Epithelial cell of proximal tubule (primary cell): ENCODE measurements around the gene ZNF530. TPM values are rescaled to one million over a fixed set of nuclear protein-coding genes. Genes with fewer than 3 reads are reported as not detected.

Experiments used
- DNase-seq: peaks from one replicate; pipeline ENCODE4 v3.0.0-alpha.2; 2011; ENCODE audit warnings: low read depth
- H3K4me3 ChIP-seq: 2 replicates; pipeline ENCODE4 v1.5.1; 2011; ENCODE audit warnings: low read depth, mild to moderate bottlenecking, low read length
- total RNA-seq: library from RNA; depleted of rRNA; stranded (reverse); fragments of >200 nt; gene quantifications from 2 replicates; pipeline ENCODE4 v1.2.3, GENCODE V29; 2015
- TF ChIP-seq, protein P1 (sequence below): conservative IDR thresholded peaks from 2 replicates; pipeline ENCODE4 v1.5.1; 2012; ENCODE audit warnings: low read depth, mild to moderate bottlenecking, low read length

The ZNF530 gene
- 5.4 and 10.3 TPM in 2 replicates for total RNA-seq

DNA sequence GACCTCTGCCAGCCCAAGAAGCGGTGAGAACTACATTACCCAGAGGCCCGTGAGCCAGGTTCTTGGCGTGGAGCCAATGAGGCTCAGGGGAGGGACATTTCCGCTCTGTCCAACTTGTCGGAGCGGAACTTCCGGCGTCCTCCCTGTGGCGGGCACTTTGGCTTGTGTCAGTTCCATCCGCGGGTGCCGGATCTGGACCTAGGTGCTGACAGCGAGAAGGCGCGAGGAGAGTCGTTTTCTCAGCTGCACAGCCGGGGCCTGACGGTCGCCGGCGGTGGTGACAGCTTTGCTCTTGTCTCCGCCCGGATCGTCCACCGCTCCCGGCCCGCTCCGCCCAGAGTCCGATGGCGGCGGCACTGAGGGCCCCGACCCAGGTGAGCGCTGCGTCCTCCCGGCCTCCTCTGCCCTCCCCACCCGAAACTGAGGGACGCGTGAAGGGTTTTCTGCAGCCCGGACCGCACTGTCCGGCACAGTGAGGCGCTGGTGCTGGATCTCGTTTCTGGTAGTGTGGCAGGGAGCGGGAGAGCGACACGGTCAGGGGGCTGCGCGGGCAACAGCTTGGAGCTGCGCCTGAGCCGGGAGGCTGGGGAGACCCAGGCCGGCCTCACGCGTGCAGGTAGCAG lies at the start of gene ZNF530:
Gene ZNF530 (plus strand): TSS at position 125 of the 623 bp plus-strand sequence. CDS start 4,461 bp downstream, outside the sequence.
- TF ChIP-seq, protein P1, sequence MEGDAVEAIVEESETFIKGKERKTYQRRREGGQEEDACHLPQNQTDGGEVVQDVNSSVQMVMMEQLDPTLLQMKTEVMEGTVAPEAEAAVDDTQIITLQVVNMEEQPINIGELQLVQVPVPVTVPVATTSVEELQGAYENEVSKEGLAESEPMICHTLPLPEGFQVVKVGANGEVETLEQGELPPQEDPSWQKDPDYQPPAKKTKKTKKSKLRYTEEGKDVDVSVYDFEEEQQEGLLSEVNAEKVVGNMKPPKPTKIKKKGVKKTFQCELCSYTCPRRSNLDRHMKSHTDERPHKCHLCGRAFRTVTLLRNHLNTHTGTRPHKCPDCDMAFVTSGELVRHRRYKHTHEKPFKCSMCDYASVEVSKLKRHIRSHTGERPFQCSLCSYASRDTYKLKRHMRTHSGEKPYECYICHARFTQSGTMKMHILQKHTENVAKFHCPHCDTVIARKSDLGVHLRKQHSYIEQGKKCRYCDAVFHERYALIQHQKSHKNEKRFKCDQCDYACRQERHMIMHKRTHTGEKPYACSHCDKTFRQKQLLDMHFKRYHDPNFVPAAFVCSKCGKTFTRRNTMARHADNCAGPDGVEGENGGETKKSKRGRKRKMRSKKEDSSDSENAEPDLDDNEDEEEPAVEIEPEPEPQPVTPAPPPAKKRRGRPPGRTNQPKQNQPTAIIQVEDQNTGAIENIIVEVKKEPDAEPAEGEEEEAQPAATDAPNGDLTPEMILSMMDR, result no peak
- peak within 1 kb of the TSS; percentile 91 for H3K4me3 ChIP-seq
- peak; percentile 38 for DNase-seq

DNA sequence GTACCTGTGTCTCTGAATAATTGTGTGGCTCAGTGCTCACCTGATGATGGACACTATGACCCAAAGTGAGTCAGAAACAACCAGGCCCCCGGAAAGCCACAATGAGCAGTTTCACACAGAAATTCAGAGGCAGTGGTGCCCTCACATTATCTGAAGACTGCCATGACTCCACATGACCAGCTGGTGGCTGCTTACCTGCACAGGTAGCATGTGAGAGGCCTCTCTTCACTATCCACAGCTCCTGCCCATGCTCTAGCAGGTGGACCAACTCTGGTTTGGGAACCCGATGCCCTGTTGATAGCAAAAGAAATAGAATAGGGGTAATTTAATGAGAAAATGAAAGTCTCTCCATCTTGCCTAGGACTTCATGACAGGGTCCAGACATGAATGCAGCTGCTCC lies 47.3 kb upstream of the ZNF530 start:
- TF ChIP-seq, protein P1, result no peak
- DNase-seq, result no peak
- no peak overlapping the region for H3K4me3 ChIP-seq

DNA sequence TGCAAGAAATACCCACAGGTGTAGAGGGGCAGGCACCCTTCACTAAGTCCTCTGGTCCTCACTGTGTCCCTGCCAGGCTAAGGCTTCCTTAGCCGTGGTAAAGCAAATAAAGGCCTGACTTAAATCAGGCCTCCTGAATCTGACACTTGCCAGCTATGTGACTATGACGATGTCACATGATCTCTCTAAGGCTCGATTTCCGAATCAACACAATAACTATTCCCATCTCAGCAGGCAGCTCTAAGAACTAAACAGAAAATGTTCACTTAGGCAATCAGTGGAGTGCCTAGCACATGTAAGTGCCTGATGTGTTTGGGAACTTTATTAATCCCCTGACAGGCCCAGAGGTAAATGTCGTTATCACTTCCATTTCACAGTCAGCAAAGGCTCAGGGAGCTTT lies 42.0 kb upstream of the ZNF530 start:
- no peak for DNase-seq
- H3K4me3 ChIP-seq, result no peak overlapping the region
- TF ChIP-seq, protein P1, result no peak

DNA sequence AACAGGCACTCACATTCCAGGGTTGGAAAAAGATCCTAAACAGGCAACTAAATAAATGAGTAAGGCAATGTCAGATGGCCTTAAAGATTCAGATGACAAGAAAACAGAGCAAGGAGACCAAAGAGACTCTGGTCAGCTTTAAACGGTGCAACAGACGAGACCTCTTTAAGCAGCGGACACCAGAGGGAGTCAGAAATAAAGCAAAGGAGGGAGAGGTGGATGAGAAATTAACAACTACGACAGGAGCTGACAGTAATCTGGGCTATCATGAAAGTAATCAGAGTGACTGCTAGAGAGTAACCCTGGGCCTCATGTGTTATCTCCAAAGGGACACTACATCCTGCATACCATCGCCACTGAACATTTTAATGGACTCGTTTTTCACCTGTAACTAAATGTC lies 41.2 kb upstream of the ZNF530 start:
- TF ChIP-seq, protein P1, result peak; percentile 17
- DNase-seq, result no peak
- H3K4me3 ChIP-seq, result peak overlapping the region; percentile 92

DNA sequence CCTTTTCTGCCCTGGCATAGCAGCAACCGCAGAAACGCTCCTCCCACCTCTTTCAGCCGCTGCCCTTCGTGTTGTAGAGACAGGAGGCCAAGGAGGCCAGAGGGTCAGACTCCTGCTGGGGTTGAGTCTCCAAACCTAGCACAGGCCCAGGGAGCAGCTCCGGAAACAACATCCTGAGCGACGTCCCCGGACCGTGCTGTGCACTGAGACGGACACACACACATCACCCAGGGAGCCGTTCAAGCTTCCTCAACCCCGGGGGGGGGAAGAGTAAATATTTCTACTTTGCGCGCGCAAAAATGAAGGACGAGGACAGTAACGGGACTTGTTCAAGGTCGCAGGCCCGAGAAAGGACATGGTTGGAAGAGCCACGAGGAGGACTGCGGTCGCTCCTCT lies 40.7 kb upstream of the ZNF530 start:
- TF ChIP-seq, protein P1, result no peak
- no peak for DNase-seq
- H3K4me3 ChIP-seq, result peak overlapping the region; percentile 92

DNA sequence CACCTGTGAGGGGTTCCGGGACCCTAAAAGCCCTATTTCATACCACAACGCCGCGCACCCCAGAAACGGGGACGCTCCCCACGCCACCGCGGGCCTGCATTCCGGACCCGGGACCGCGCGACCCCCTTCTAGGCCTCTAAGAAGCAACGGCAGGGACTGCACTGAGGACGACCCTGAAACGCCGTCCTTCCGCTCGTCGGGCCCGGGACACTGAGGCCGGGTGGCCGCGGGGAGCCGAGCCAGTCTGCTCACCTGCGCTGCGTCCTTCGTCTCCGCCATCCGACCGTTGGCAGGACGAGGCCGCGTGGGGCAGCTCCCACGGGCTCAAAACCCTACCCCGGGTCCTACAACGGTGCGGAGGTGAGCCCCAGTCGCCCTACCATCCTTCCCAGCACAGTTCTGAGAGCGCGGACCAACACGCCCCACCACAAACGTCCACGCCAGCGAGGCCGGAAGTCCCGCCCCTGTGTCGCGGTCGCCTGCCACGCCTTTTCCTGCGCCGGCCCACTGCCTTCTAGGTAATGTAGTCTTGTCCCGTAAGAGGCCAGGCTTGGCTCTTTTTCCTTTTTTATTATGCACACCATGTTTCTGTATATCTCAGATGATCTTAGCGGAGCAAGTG lies 40.2 kb upstream of the ZNF530 start, which contains the start of gene ZNF550:
Gene ZNF550 (minus strand): TSS at position 460 of the 622 bp plus-strand sequence. CDS start 181 bp downstream, at position 279.
- no peak for DNase-seq
- TF ChIP-seq, protein P1, result no peak
- peak within 1 kb of the TSS; percentile 92 for H3K4me3 ChIP-seq
